Measurements from ENCODE around the gene METTL25B.

METTL25B gene

DNA sequence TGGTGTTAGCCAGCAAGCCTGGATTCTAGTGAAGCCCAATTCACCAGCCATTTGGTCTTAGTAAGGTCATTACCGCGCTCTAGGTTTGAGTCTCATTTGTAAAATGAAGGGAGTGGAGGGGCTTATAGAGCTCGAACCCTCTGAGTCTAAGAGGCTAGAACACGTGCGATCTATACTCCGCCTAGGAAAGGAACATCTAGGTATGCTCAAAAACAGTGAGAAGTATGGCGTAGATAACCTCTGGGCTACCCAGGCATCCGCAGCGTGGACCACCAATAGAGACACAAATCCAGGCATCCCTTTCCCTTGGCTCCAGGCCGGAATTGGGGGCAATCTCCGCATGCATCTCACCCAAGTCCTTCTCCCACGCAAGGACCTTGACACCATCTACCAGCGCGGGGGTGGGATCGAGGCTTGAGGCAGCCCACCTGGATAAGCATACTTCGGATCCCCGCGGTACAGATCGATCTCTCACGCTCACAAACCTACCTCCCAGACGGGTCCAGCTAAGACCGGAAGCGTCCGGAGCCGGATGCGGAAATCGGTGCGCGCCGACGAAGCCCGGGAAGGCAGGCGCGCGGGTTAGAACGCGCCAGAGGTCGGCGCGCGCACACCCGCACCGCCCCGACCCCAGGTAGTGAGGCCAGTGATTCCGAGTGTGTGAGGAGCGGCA lies at the start of gene METTL25B:
Gene METTL25B (plus strand): TSS at position 544 of the 673 bp plus-strand sequence. CDS start 636 bp downstream, outside the sequence.
- peak; percentile 47 for DNase-seq

GRCh38 chr1:156680056-156680455 lies 48.2 kb upstream of the METTL25B start:
- DNase-seq: no peak

- DNase-seq: no peak
Observed at GRCh38 chr1:156681196-156681960, 46.9 kb upstream of the METTL25B start.

DNA sequence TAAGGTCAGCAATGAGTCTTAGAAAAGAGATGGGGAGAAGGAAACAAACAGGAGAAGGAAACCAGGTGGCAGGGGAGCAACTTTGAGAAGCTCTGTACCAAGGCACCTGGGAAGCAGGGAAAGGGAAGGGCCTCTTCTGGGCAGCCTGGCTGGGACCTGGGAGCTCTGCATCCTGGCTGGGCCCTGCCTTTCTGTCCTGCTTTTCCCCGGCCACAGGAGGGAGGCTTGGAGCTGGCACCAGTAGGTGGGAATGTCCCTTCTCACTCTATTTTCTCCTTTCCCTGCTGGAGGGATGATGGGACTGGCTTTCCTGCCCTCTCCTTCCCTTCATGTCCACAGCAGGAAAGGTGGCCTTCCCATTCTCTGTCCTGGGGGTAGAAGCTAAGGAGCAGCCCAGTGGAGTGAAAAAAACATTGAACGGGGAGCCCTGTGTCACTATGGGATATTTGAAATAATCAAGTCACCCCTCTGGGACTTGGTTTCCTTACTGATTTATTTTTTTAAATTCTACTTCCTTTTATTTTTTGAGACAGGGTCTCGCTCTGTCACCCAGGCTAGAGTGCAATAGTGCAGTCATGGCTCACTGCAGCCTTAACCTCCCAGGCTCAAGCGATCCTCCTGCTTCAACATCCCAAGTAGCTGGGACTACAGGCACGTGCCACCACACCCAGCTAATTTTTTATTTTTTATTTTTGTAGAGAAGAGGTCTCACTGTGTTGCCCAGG lies 45.9 kb upstream of the METTL25B start:
- DNase-seq: no peak

DNA sequence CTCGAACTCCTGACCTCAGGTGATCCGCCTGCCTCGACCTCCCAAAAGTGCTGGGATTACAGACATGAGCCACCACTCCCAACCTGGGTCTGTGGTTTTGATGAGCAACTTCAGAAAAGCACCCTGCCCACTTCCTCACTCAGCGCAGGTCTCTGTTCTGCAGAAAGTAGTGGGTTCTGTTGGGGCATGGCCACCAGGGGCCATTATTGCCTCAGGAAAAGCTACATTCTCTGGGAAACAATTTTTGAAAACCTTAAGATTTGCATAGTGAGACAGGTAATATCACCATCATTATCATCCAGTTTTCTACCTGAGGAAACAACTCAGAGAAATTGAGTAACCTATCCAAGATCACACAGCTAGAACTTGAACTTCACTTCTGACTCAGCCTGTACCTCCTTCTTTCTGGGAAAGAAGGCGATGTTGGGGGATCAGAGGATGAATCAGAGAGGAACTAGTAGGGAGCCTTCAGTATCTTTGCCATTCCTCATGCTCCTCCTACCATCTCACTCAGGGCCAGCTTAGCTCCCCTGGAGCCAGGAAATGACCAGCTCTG lies 44.0 kb upstream of the METTL25B start:
- no peak for DNase-seq

DNA sequence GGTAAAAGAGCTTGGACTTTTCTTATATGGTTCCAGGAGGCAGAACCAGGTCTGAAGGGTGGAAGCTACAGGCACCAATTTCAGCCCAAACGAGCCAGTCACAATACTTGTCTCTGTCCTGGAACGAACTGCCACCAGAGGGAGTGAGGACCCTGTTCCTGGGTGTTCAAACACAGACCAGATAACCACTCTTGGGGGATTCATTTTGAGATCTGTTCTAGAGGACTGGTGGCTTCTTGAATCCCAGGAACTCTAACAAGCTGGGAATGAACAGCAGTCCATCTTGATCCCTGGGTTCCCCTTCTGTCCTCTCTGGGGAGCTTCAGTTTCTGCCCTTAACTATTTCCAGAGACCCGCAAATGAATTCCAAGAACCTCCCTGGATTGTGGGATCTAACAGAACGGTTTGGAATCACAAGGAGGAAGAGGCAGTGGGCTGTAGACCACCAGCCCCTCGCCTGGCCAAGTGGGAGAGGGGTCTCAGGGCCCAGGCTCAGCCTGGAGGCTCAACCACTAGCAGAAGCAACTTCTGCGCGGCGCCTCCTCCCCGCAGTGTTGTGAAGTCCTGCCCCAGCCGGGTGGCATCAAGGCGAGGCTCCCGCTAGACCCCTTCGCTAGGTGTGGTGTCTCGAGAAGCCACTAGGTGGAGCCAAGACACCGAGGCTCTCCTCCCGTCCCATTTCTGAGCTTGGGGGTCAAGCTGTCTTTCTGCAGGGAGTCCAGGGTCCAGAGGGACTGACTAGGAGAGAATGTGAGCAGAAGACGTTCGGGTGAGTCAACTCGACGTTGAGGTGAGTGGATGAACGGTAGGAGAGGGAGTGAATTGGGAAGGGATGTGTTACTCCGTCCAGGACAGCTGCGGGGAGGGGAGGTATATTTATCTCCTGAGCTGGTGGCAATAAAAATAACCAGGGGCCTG lies 39.0 kb upstream of the METTL25B start:
- peak; percentile 66 for DNase-seq

DNA sequence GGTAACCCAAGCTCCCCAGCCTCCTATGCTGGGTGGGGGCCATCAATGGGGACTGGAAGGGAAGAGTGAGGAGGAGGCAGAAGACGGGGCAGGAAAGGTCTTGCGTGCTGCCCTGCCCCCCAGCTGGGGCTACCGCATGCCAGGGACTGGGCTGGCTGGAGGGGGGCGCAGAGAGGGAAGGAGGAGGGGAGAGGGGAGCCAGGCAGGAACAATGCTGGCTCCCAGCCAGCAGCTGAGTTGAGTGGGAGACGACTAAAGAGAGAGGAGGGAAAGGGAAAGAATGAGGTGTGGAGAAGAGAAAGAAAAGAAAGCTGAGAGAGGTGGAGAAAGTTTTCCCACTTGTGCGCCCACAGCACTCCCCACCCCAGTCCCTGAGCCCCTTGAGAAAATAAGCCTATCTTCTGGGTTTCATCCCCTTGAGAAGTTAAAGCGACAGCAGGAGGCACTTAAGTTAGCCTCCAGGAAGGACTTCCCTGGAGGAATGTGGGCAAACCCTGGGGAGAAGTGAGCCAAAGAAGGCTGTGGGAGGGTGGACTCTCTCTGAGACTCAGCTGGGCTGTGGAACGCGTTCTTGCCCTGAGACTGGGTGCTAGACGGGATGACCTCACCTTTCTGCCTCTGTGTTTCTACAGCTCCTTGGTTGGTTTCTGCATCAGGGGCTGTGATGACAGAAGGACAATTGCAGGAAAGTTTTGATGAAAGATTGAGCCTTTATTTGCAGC lies 38.2 kb upstream of the METTL25B start:
- DNase-seq: no peak

- DNase-seq: no peak
Observed at GRCh38 chr1:156690675-156691036, 37.6 kb upstream of the METTL25B start.

GRCh38 chr1:156691191-156691590 lies 37.1 kb upstream of the METTL25B start:
- no peak for DNase-seq

GRCh38 chr1:156691665-156692440 lies 36.4 kb upstream of the METTL25B start:
- no peak for DNase-seq

DNA sequence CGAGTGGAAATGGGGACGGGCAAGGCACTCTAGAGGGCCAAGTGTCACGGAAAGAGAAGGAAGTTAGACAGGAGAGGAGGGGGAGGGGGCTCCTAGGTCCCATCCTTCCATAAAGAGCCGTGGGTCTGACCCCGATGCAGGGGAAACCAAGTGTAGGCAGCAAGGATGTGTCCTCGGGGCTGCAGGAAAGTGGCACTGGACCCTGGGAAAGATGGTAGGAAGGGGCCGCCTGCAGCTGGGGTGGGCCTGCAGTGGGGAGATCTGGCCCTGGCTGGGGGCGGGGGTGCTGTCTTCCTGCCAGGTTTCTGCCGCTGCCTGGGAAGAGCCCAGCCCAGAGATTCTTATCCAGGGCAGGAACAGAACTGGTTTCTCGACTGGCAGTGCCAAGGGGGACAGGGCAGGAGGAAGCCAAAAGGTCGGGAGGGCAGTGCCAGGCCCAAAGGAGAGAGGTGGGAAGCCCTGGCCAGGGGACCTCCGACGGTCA lies 35.8 kb upstream of the METTL25B start:
- DNase-seq: no peak

DNA sequence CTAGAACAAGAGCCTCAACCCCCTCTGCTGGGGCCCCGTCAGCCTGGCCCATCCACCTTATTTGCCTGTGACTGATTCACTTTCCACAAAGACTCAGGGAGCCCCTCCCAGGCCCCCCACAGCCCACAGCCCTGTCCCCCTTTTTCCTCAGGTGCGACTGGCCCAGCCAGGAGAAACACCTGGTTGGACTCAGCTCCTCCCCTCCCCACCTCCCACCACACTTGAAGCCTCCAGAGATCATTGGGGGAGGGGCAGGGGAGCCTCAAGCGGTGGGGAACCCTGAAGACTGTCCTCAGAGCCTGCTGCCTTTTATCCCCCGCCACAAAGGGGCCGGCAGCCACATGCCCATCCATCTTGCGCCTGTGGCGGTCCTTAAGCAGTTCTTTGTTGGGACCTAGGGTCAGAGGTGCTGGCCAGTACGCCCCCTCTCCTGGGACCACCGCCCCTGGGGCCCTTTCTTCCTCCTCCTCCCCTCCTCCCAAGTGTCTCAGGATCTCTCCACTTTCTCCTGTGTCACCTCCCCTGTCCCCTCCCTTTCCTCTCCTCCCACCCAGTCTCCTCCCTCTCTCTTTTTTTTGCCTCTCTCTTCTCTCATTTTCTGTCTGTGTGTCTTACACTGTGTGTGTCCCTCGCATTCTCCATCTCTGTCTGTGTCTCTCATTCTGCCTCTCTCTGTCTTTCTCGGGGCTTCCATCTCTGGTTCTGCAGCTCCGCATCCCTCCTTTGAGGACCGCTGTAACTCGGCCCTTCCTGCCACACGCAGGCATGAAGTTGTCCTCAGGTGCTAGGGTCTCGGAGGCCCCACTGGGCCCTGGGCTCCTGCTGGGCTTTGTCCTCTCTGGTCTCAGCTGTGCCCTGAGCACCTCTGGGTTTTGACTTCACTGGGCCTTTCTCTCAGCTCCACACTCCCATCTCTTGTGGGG lies 35.1 kb upstream of the METTL25B start:
- DNase-seq: peak; percentile 10

DNA sequence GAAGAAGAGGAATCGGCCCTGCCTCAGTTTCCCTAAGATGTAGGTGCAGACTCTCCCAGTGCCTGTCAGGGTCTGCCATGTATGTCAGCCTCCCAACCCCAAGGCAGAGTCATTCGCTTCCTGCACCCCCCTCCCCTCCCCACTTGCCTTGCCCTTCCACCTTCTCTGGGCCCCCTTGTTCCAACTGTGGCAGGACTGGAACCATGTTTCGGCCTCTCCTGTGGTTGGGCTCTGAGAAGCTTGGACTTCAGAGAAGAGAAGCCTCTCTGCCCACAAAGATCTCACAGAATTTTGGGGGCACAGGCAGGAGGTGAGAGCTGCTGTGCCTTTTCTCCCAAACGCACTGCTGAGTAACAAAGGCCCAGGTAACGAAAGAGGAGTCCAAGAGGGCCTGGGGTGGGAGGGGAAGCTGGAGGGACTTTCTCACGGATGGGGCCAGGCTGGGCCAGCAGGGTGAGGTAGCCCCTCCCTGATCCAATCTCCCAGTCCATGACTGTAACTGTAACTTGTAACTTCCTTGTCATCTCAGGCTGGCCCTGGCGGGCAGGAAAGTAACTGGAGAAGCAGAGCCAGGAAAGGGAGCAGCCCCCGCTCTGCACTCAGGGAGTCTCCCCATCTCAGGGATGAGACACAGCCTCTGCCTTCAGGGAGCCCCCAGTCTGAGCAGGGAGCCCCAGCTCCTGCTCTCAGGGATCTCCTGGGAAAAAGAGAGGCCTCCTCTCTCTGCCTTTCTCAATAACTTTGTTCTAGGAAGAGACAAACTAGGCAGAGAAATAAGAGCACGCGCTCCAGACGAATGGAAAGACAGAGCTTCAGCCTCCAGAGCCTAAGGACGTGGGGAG lies 34.2 kb upstream of the METTL25B start:
- DNase-seq: no peak

- no peak for DNase-seq
Observed at GRCh38 chr1:156694690-156694962, 33.6 kb upstream of the METTL25B start.

DNA sequence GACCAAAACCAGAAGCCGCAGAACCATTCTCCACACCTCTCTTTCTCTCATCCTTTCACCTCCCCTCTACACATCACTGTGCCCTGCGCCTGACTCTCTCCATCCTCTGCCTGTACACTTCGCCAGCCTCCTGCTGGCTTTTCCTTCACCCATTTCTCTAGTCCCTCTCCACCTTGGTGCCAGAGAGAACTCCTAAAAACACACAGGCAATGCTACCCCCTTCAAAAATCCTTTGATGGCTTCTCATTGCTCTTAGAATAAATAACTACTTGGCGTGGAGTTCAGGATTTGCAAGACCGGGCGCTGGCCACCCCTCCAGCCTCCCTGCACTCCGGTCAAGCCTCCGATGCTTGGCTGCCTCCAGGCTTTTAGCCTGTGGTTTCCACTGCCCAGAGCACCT lies 31.5 kb upstream of the METTL25B start:
- no peak for DNase-seq

- no peak for DNase-seq
Observed at GRCh38 chr1:156697481-156697880, 30.8 kb upstream of the METTL25B start.

GRCh38 chr1:156698995-156699394 lies 29.3 kb upstream of the METTL25B start:
- DNase-seq: no peak

- no peak for DNase-seq
Observed at GRCh38 chr1:156700736-156701531, 27.3 kb upstream of the METTL25B start.
